Mucosa of stomach (tissue), 1 donor: ENCODE measurements around the gene EHMT1.

ENCODE experiments used
- H3K27me3 ChIP-seq: one replicate; pipeline ENCODE4 v1.7.0; 2013; ENCODE audit warnings: mild to moderate bottlenecking, low read length; ENCODE audit not compliant: control insufficient read depth, insufficient read depth
- H3K36me3 ChIP-seq: one replicate; pipeline ENCODE4 v1.7.0; 2013; ENCODE audit warnings: low read length; ENCODE audit not compliant: control insufficient read depth, insufficient read depth
- H3K4me1 ChIP-seq: one replicate; pipeline ENCODE4 v1.7.0; 2013; ENCODE audit warnings: mild to moderate bottlenecking, low read length; ENCODE audit not compliant: control insufficient read depth, insufficient read depth
- H3K4me3 ChIP-seq: one replicate; pipeline ENCODE4 v1.7.0; 2013; ENCODE audit warnings: low read length
- H3K9ac ChIP-seq: one replicate; pipeline ENCODE4 v1.7.0; 2013; ENCODE audit warnings: mild to moderate bottlenecking, low read length, moderate library complexity
- H3K9me3 ChIP-seq: one replicate; pipeline ENCODE4 v1.7.0; 2013; ENCODE audit warnings: mild to moderate bottlenecking, low read length, moderate library complexity; ENCODE audit not compliant: control insufficient read depth
- donor health status: Pancreatic carcinoma.

EHMT1 gene

DNA sequence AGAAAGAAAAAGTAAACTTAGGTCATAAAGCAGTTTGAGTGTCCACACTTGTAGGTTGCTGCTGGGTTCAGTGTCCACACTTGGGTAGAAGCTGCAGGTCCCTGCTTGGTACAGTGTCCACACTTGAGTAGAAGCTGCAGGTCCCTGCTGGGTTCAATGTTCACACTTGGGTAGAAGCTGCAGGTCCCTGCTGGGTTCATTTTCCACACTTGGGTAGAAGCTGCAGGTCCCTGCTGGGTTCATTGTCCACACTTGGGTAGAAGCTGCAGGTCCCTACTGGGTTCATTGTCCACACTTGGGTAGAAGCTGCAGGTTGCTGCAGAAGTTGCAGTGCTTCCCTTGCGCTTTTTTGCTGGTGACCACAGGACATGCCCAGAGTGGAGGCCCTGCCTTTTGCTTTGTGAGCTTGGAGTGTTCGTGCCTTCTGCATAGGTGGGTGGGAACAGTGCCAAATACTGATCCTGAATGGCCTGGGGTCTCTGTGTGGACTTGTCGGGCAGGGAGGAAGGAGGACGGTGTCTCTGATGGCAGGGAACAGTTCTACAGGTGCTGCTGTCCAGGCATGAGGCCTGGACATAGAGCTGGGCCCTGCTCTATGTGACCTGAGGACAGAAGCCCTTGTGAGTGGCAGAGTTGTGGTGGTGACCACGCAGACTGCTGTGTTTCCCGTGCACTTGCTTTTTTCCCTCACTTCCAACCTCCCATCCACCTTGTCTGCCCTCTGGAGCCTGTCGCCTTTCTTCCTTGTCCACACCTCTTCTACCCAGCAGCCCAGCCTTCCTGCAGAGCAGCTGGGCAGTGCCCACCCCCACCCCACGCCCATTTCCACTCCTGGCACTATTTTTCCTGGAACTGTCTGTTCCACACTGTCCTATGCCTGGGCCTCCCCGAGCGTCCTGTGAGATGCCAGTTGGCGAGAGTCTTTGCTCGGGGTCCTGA, 120.8 kb downstream of the EHMT1 start:
- peaks cover 4% of the 10 kb centered on the region for H3K36me3 ChIP-seq
- no peak overlapping the region for H3K4me3 ChIP-seq
- no peak overlapping the region for H3K9ac ChIP-seq
- no peaks in the 10 kb centered on the region for H3K4me1 ChIP-seq
- H3K9me3 ChIP-seq, result no peaks in the 10 kb centered on the region
- no peaks in the 10 kb centered on the region for H3K27me3 ChIP-seq

DNA sequence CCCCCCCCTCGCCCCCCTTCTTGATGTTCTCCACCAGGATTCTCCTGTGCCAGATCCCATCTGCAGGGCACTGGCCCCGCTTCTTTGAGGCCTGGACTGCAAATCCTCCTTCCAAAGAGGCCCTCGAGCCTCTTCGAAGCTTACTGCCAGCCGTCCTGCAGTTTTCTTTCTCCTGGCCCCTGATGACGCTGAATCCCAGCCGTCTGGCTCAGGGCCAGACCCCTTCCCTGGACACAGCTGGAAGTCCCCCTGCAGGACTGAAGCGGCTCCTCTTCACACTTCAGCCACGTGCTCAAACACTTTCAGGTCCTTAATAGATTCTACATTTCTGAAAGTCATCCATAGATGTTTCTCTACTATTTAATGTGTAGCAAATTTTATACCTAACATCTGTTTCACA, 121.5 kb downstream of the EHMT1 start:
- H3K4me3 ChIP-seq, result no peak overlapping the region
- no peaks in the 10 kb centered on the region for H3K4me1 ChIP-seq
- H3K9me3 ChIP-seq, result no peaks in the 10 kb centered on the region
- H3K36me3 ChIP-seq, result peaks cover 6% of the 10 kb centered on the region
- H3K27me3 ChIP-seq, result no peaks in the 10 kb centered on the region
- no peak overlapping the region for H3K9ac ChIP-seq

DNA sequence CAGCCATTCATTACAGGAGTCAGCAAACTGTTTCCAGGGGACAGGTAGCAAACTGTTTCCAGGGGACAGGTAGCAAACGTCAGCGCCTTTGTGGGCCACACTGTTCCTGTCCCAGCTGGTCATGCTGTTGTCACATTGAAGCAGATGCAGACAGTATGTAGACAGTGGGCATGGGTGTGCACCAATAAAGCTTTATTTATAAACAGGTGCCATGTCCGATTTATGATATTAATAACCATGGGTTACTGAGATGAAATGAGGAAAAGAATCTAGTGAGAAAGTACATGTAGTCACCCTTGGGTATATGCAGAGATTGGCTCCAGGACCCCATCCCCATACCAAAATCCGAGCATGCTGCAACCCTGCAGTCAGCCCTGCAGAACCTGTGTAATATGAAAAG, 122.5 kb downstream of the EHMT1 start:
- Histone ChIP-seq H3K36me3 (peaks cover 6% of the 10 kb centered on the region), H3K4me1 (no peaks in the 10 kb centered on the region), H3K9me3 (no peaks in the 10 kb centered on the region), H3K4me3 (no peak overlapping the region), H3K9ac (no peak overlapping the region), H3K27me3 (no peaks in the 10 kb centered on the region)

DNA sequence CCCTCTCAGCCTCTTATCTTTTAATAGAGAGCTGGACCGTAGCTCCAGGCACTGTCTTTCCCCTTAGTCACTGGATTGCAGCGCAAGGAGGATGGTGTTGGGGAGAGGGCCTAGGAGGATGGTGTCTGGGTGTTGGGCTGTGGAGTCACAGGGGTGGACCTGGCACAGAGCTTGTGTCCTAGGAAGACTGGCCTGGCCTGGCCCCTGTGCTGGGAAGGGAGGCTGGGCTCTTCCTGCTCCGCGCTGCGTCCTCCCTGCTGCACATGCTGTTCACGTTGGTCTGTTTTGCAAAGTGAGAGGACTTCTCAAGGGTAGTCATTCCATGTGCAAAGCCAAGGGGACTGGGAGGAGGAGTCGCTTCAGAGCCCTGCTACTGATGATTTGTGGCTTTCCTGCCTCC, 123.9 kb downstream of the EHMT1 start:
- H3K36me3 ChIP-seq, result peaks cover 6% of the 10 kb centered on the region

DNA sequence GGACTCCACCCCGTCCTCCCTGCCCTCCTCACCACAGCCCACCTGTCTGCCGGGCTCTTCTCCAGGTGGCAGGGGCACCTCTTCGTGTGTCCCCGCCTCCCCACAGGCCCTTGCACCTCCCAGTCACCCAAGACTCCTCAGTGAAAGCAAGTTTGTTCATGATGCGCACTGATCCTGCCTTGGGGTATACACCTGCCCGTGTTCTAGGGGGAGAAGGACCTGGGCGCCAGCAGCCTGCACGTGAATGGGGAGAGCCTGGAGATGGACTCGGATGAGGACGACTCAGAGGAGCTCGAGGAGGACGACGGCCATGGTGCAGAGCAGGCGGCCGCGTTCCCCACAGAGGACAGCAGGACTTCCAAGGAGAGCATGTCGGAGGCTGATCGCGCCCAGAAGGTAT, 124.9 kb downstream of the EHMT1 start:
- no peaks in the 10 kb centered on the region for H3K9me3 ChIP-seq
- H3K4me3 ChIP-seq, result no peak overlapping the region
- H3K4me1 ChIP-seq, result no peaks in the 10 kb centered on the region
- H3K36me3 ChIP-seq, result peaks cover 6% of the 10 kb centered on the region
- H3K9ac ChIP-seq, result no peak overlapping the region
- H3K27me3 ChIP-seq, result no peaks in the 10 kb centered on the region

More for the DNA sequence above, 123.9 kb downstream of the EHMT1 start:
- H3K4me3 ChIP-seq, result no peak overlapping the region
- H3K9ac ChIP-seq, result no peak overlapping the region
- no peaks in the 10 kb centered on the region for H3K9me3 ChIP-seq
- no peaks in the 10 kb centered on the region for H3K4me1 ChIP-seq
- no peaks in the 10 kb centered on the region for H3K27me3 ChIP-seq

DNA sequence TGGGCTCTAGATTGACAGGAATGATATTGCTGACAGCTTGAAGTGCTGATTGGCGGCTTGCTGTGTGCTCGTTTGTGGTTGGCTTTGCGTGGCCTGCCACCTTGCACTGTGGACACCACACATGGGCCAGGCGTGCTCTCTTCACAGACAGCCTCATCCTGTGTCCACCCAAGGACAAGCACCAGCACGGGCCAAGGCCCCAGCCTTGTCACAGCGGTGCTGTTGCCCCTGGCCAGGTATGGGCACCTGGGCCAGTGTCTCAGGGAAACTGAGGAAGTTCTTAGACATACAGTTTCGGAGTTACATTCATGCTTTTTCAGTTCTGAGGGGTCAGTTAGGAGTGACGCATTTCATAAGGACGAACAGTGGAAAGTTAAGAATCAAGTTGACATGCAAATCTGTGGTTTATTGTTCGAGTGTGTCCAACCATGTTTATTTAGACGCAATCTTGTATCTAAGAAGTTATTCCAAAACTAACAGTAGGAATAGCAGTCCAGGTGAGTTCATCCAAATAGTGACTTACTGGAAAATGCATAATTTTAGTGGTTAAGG, 125.9 kb downstream of the EHMT1 start:
- Histone ChIP-seq H3K36me3 (peaks cover 6% of the 10 kb centered on the region), H3K9me3 (no peaks in the 10 kb centered on the region), H3K4me3 (no peak overlapping the region), H3K27me3 (no peaks in the 10 kb centered on the region), H3K4me1 (no peaks in the 10 kb centered on the region), H3K9ac (no peak overlapping the region)

DNA sequence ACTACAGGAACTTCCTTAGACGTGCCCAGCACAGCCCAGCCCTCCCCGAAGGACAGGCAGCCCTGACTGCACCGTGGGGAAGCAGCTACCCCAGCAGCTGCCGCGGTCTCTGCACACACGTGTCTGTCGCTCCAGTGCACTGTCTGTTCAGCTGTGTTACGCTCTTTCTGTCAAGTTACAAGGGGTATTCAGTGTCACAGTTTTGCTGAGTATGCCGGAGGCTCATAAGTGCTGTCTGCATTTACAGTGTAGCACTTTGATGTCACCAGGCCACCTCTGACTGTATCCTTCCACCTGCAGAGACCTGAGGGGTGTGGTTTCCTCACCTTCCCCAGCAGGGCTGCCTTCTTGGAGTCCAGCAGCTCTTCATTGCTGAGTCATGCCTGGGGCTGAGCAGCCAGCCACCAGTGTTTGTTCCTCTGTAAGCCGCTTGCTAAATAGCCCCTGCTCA, 126.8 kb downstream of the EHMT1 start:
- Histone ChIP-seq H3K36me3 (peaks cover 6% of the 10 kb centered on the region), H3K4me3 (no peak overlapping the region), H3K4me1 (no peaks in the 10 kb centered on the region), H3K9ac (no peak overlapping the region), H3K27me3 (no peaks in the 10 kb centered on the region), H3K9me3 (no peaks in the 10 kb centered on the region)

DNA sequence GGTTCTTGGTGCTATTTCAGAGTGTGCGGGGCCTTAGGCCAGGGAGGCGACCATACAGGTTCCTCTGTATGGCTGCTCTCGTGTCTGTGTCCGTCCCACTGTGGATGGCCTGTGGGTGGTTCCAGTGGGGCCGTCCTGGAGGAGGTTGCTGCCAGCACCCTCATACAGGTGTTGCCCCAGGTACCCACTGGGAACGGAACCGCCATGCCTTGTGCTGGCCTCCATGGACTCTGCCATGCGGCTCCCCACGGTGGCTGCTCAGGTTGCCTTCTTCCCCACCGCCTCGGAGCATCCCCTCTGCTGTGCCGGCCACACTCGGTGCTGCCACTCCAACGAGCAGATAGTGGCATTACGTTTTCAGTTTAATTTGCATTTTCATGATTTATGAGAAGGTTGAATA, 129.5 kb downstream of the EHMT1 start:
- Histone ChIP-seq H3K4me3 (no peak overlapping the region), H3K27me3 (no peaks in the 10 kb centered on the region), H3K4me1 (no peaks in the 10 kb centered on the region), H3K9ac (no peak overlapping the region), H3K9me3 (no peaks in the 10 kb centered on the region), H3K36me3 (peaks cover 6% of the 10 kb centered on the region)

DNA sequence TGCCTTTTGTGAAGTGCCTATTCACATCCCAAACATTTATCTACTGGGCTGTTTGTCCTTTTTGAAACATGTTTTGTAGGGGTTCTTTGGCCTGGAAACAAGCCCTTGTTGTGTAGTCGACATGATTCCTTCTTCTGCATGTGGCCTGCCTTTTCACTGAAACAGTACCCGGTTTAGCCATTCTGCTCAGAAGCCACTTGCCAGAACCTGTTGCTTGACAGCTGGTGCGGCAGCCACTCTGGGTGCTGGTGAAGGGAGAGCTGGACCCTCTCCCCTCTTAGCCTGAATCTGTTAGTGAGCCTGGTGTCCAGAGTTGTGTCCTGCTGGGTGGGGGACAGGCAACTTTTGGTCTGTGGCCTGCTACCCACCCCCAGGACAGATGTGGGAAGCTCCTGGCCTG, 129.9 kb downstream of the EHMT1 start:
- Histone ChIP-seq H3K9ac (no peak overlapping the region), H3K36me3 (peaks cover 6% of the 10 kb centered on the region), H3K9me3 (no peaks in the 10 kb centered on the region), H3K4me3 (no peak overlapping the region), H3K4me1 (no peaks in the 10 kb centered on the region), H3K27me3 (no peaks in the 10 kb centered on the region)

DNA sequence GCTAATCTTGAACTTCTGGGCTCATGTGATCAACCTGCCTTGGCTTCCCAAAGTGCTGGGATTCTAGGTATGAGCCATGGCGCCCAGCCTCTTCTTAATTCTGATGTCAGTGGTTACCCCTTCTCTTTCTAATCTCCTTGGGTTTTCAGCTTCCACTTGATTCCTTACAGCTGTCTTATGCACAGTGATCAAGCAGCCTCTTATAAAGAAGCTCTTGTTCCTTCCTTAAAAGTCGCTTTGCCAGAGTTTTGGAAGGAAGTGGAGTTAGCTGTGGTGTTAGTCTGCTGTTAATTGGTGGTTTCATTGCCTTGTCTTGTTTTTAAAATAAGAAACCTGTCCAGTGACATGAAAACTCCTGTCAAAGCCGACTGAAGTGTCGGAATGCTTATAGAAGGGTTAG, 130.7 kb downstream of the EHMT1 start:
- peaks cover 3% of the 10 kb centered on the region for H3K36me3 ChIP-seq
- H3K9me3 ChIP-seq, result no peaks in the 10 kb centered on the region
- no peak overlapping the region for H3K4me3 ChIP-seq
- no peaks in the 10 kb centered on the region for H3K4me1 ChIP-seq
- no peak overlapping the region for H3K9ac ChIP-seq
- H3K27me3 ChIP-seq, result no peaks in the 10 kb centered on the region

DNA sequence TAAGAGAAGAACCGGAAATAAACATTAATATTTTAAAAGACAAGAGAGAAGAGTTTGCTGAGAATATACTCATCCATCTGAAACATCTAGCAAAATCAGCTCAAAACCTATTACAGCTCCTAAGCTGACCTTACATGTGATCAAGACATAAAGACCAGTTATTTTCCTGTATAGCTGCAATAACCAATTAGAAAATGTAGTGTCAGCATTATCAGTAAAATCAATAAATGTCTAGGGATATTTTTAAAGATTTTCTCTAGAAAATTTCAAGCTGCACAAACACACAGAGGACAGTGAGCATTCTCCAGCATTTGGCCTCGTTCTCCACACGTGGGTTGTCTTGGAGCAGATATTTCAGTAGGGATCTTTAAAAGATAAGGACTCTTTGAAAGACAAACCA, 131.2 kb downstream of the EHMT1 start:
- no peaks in the 10 kb centered on the region for H3K4me1 ChIP-seq
- peaks cover 1% of the 10 kb centered on the region for H3K36me3 ChIP-seq
- no peaks in the 10 kb centered on the region for H3K9me3 ChIP-seq
- H3K9ac ChIP-seq, result no peak overlapping the region
- no peak overlapping the region for H3K4me3 ChIP-seq
- no peaks in the 10 kb centered on the region for H3K27me3 ChIP-seq

DNA sequence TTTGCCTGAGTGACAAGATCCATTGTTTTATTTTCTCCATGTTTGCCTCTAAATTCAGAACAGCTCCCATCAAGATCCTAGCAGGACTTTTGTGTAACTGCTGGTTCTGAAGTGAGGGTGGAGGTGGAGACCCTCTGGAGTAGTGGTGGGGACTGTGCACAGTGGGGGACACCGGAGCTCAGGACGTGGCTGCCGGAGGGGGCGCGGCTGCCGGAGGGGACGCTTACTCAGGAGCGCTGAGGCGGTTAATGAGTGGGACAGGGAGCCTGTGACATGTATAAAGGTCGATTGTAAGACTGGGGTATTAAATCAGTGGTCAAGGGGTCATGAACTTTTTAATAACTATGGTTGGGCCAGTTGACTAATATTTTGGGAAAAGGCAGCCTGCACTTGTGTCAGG, 131.8 kb downstream of the EHMT1 start:
- no peaks in the 10 kb centered on the region for H3K27me3 ChIP-seq
- no peak overlapping the region for H3K9ac ChIP-seq
- H3K36me3 ChIP-seq, result peaks cover 6% of the 10 kb centered on the region
- H3K4me1 ChIP-seq, result no peaks in the 10 kb centered on the region
- no peak overlapping the region for H3K4me3 ChIP-seq
- H3K9me3 ChIP-seq, result no peaks in the 10 kb centered on the region
